ENCODE results near the gene KCTD19. TPM values are rescaled to one million over a fixed set of nuclear protein-coding genes. Genes with fewer than 3 reads are reported as not detected.

The KCTD19 gene
- total and polyA plus RNA-seq, 2 donors (not counting 1 experiment from before 2014, with no cell fraction given), result 0.52 TPM; not detected in 1

GRCh38 chr16:67252609-67253497 is 73.7 kb downstream of the KCTD19 start:
- Histone ChIP-seq H2AFZ (ENCODE audit: insufficient read depth, low read depth, low read length, poor library complexity, severe bottlenecking) (no peak overlapping the region), H3K4me1 (ENCODE audit: control insufficient read depth in 2 of 2, insufficient read depth in 2 of 2, low read length in 2 of 2) (peaks cover 15 to 18% of the 10 kb centered on the region in 2 donors), H3K36me3 (replicated peaks in 1 of 2; ENCODE audit: control extremely low read depth in 1 of 2, control insufficient read depth in 1 of 2, extremely low read depth in 1 of 2, insufficient read depth in 2 of 2, low read length in 1 of 2) (no peaks in the 10 kb centered on the region), H4K20me1 (ENCODE audit: control insufficient read depth, insufficient read depth, low read length, poor library complexity, severe bottlenecking) (peaks cover 4% of the 10 kb centered on the region), H3K4me3 (ENCODE audit: control extremely low read depth in 1 of 5, extremely low read depth in 1 of 5, insufficient read depth in 1 of 5, low read depth in 2 of 5, low read length in 4 of 5) (no peak overlapping the region), H3K79me2 (ENCODE audit: control insufficient read depth, insufficient read depth, low read length) (no peaks in the 10 kb centered on the region), H3K9me3 (ENCODE audit: control extremely low read depth in 1 of 3, control insufficient read depth in 2 of 3, insufficient read depth in 1 of 3, low read length in 2 of 3) (no peaks in the 10 kb centered on the region), H3K9ac (ENCODE audit: low read length) (no peak overlapping the region), H3K27ac (ENCODE audit: low read length in 2 of 2) (no peak overlapping the region), H3K4me2 (replicated peaks; ENCODE audit: low read depth, low read length, poor library complexity, severe bottlenecking) (no peak overlapping the region), H3K27me3 (replicated peaks in 1 of 4; ENCODE audit: control extremely low read depth in 1 of 4, control insufficient read depth in 3 of 4, insufficient read depth in 4 of 4, low read length in 3 of 4) (peaks cover 0 to 22% (median 13%) of the 10 kb centered on the region in 4 experiments)
- DNase-seq (peak; percentile 5), ATAC-seq (ENCODE audit: low read depth) (no peak)
- ChIA-PET POLR2A (no interaction called here), CTCF (no interaction called here)
- no peaks in the 10 kb centered on the region for H3K9me3 Mint-ChIP-seq (ENCODE audit: insufficient read depth)
- WGBS (ENCODE audit: insufficient coverage), result 100% methylated on average over 4 of the region's 4 CpGs
- peaks cover 9% of the 10 kb centered on the region for H3K27me3 Mint-ChIP-seq
- intact Hi-C loops (cut with micrococcal nuclease), result no loop called here
- no peak overlapping the region for H3K4me3 Mint-ChIP-seq
- no peak for TF ChIP-seq EZH2 (IDR thresholded peaks at IDR 0.05; ENCODE audit: borderline replicate concordance, insufficient read depth, low read depth, low read length, poor library complexity, severe bottlenecking)
- no peak for TF ChIP-seq CTCF (IDR thresholded peaks at IDR 0.05)
- H3K27ac Mint-ChIP-seq, result no peak overlapping the region
- H3K4me1 Mint-ChIP-seq, result peaks cover 18% of the 10 kb centered on the region

GRCh38 chr16:67250045-67250327 is 76.6 kb downstream of the KCTD19 start:
- intact Hi-C loops (cut with micrococcal nuclease), result no loop called here
- Mint-ChIP-seq H3K27ac (no peak overlapping the region), H3K4me3 (peak overlapping the region; percentile 77), H3K9me3 (ENCODE audit: insufficient read depth) (no peaks in the 10 kb centered on the region), H3K27me3 (peaks cover 9% of the 10 kb centered on the region), H3K4me1 (peaks cover 38% of the 10 kb centered on the region)
- H3K36me3 ChIP-seq (replicated peaks in 1 of 2; ENCODE audit: control extremely low read depth in 1 of 2, control insufficient read depth in 1 of 2, extremely low read depth in 1 of 2, insufficient read depth in 2 of 2, low read length in 1 of 2), result no peaks in the 10 kb centered on the region
- no peak for DNase-seq
- POLR2A ChIA-PET, result no interaction called here
- no peak overlapping the region for H3K4me3 ChIP-seq (ENCODE audit: control extremely low read depth in 1 of 5, extremely low read depth in 1 of 5, insufficient read depth in 1 of 5, low read depth in 2 of 5, low read length in 4 of 5)
- no peak for ATAC-seq (ENCODE audit: low read depth)
- H2AFZ ChIP-seq (ENCODE audit: insufficient read depth, low read depth, low read length, poor library complexity, severe bottlenecking), result no peak overlapping the region
- WGBS (ENCODE audit: insufficient coverage), result 90% methylated on average over 3 of the region's 4 CpGs
- TF ChIP-seq CTCF (IDR thresholded peaks at IDR 0.05) (no peak), EZH2 (IDR thresholded peaks at IDR 0.05; ENCODE audit: borderline replicate concordance, insufficient read depth, low read depth, low read length, poor library complexity, severe bottlenecking) (no peak)
- peaks cover 0 to 19% (median 13%) of the 10 kb centered on the region in 4 experiments for H3K27me3 ChIP-seq (replicated peaks in 1 of 4; ENCODE audit: control extremely low read depth in 1 of 4, control insufficient read depth in 3 of 4, insufficient read depth in 4 of 4, low read length in 3 of 4)
- no peak overlapping the region for H3K9ac ChIP-seq (ENCODE audit: low read length)
- H3K4me2 ChIP-seq (replicated peaks; ENCODE audit: low read depth, low read length, poor library complexity, severe bottlenecking), result peak overlapping the region; percentile 100
- peaks cover 31 to 39% of the 10 kb centered on the region in 2 donors for H3K4me1 ChIP-seq (ENCODE audit: control insufficient read depth in 2 of 2, insufficient read depth in 2 of 2, low read length in 2 of 2)
- H4K20me1 ChIP-seq (ENCODE audit: control insufficient read depth, insufficient read depth, low read length, poor library complexity, severe bottlenecking), result peaks cover 5% of the 10 kb centered on the region
- H3K79me2 ChIP-seq (ENCODE audit: control insufficient read depth, insufficient read depth, low read length), result no peaks in the 10 kb centered on the region
- CTCF ChIA-PET, result interaction anchor here (4.2 kb wide), 1 partner anchor 12 kb away, joined by 19 read pairs; no protein-coding TSS in a partner anchor
- no peak overlapping the region for H3K27ac ChIP-seq (ENCODE audit: low read length in 2 of 2)
- H3K9me3 ChIP-seq (ENCODE audit: control extremely low read depth in 1 of 3, control insufficient read depth in 2 of 3, insufficient read depth in 1 of 3, low read length in 2 of 3), result no peaks in the 10 kb centered on the region

Data from B cell (primary cell).